Epithelial cell of prostate (primary cell): ENCODE results near the gene C9.
A peak's percentile ranks its signal among the peaks of the same experiment; 100 is the strongest.

Source experiments
- DNase-seq: peaks from one replicate; pipeline ENCODE4 v3.0.0-alpha.2; 2011; ENCODE audit warnings: low read depth, low spot score
- H3K27ac ChIP-seq: fragments of 450-650 bp; 2 replicates; pipeline ENCODE4 v1.5.1; 2017; ENCODE audit warnings: mild to moderate bottlenecking

C9 gene

GRCh38 chr5:39376293-39376714, 12.0 kb upstream of the C9 start:
- H3K27ac ChIP-seq = no peak overlapping the region
- DNase-seq = no peak

- no peak overlapping the region for H3K27ac ChIP-seq
- no peak for DNase-seq
Measured at GRCh38 chr5:39373791-39374190, 9.5 kb upstream of the C9 start.

GRCh38 chr5:39371367-39371635, 7.0 kb upstream of the C9 start:
- no peak for DNase-seq
- no peak overlapping the region for H3K27ac ChIP-seq

DNA sequence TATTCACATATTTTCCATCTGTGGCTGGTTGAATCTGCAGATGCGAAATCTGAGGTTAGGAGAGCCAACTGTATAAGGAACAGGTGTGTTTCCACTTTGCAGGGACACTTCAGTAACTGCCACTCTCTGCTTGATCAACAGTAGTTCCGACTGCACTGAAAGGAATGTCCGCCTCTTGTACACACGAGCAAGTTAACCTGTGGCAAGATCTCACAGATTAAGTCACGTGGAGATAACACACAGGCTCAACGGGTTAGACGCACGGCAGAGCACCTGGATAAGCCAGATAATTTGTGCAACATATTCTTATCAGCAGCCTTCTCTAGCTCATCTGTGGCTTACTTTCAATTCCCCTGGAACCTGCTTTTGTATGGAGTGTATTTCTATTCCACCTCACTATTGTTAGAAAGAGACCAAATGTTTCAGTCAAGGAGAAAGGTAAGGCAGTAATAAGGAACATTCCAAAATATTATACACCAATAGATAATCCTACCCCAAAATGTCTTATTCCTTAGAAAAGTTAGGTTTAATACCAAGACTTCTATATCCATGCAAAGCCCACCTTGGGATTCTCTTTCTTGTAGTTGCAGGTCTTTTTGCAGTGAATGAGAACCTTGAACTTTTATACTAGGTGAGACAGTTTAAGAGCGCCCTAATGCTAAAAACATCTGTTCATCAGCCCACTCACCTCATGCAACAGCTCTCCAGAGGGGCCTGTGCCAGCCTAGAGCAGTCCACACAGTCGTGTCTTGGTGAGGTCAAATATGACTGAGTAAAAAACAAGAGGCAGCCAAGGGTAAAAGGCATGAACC, 6.5 kb upstream of the C9 start:
- no peak overlapping the region for H3K27ac ChIP-seq
- no peak for DNase-seq

DNA sequence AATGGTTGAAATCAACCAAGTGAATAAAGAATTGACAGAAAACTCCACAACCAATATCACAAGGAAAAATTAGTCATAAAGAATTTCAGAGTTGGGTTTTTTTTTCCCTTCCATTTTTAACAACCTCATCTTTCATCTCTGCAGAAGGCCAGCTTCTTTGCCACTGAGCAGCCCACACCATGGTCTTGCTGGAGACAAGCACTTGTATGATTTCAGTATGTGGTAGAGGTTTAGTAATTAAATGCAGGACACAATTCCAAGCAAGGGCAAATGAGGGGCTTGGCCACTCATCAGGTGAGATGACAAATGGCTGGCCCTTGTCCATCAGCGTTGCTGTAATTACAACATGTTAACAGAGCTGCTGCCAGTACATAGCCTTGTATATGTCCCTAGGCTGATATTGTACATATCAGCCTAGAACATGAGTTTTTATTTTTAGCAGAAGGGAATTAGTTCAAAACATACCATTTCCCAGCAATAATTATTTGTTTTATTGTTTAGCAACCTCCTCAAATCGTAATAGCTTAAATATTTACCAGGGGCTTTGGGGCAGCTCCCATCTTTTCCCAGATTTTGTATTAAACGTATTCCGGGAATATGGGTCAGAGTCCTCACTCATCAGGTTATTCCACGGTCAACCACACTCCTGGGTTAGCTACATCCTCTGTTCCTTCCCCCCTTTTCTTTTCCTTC, 5.0 kb upstream of the C9 start:
- H3K27ac ChIP-seq = no peak overlapping the region
- no peak for DNase-seq

DNA sequence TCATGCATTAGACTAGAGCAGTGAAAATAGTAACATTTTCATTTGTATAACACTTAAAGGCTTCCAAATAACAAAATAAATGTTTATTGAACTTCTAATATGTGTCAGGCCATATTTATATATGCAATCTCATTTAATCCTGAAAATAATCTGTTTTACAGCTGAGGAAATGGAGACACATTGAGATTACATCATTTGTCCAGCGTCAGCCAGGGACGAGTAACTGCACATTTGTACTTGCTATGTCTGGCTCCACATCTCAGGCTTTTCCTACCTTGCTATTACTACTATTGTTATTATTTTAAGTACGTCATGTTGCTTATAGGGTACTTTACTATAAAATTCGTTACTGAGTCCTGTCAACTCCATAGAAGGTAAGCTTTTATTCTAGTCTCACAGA, 3.8 kb upstream of the C9 start:
- H3K27ac ChIP-seq = no peak overlapping the region
- DNase-seq = no peak

- DNase-seq = no peak
- H3K27ac ChIP-seq = no peak overlapping the region
Measured at GRCh38 chr5:39367711-39368110, 3.4 kb upstream of the C9 start.

GRCh38 chr5:39363217-39363616, 1.1 kb downstream of the C9 start:
- no peak overlapping the region for H3K27ac ChIP-seq
- DNase-seq = no peak

DNA sequence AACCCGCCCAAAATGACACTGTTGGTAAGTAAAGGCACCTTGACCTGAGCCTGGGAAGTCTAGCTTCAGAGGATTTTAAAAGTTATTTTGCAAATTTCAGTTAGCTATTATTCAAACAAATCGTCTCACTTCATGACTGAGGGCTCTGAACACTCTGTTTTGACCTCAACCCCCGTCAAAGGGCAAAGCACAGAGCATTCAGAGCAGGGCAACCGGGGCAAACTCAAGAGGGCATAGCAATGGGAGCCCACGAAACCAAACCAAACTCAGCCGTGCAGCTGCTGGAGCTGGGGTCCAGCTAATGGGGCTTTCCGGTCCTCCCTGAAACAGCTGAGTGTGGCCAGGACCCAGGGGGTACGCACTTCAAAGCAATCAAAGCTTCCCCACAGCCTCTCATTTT, 1.6 kb downstream of the C9 start:
- H3K27ac ChIP-seq = no peak overlapping the region
- DNase-seq = no peak

- no peak for DNase-seq
- peak overlapping the region; percentile 94 for H3K27ac ChIP-seq
Measured at GRCh38 chr5:39361306-39361705, 3.0 kb downstream of the C9 start.

GRCh38 chr5:39360471-39361111, 3.7 kb downstream of the C9 start:
- peak overlapping the region; percentile 94 for H3K27ac ChIP-seq
- DNase-seq = peak; percentile 67

DNA sequence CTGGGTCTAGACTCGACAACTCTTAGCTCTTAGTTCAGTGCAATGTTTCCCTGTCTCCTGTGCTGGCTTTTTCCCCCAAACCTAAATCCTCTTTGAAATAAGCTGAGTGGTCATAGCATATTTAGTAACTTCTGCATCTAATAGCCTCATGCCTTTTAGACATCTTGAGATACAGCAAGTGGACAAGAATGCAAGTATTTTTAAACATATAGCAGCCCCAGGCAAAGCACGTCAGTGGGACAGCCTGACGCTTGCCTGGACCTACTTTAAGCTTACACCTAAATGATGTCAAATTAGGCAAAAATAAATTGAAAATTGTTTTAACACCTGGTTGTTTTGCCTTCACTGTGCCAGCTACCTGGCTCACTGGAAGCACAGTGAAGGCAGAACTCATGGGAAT, 8.0 kb downstream of the C9 start:
- no peak for DNase-seq
- H3K27ac ChIP-seq = no peak overlapping the region

GRCh38 chr5:39355324-39355723, 9.0 kb downstream of the C9 start:
- H3K27ac ChIP-seq = no peak overlapping the region
- no peak for DNase-seq

GRCh38 chr5:39353717-39354399, 10.4 kb downstream of the C9 start:
- no peak for DNase-seq
- H3K27ac ChIP-seq = peak overlapping the region; percentile 12

DNA sequence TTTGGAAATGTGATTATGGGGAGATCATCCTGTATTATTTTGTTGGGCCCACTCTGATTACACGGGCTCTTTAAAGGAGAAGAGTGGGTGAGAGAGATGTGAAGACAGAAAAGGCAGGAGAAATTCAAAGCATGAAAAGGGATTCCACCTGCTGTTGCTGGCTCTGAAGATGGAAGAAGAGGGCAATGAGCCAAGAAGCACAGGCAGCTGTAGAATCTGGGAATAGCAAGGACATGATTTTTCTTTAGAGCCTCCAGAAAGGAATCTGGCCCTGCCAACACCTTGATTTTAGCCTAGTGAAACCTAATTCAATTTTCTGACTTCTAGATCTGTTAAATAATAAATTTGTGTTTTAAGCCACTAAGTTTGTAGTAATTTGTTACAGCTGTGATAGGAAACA, 11.3 kb downstream of the C9 start:
- H3K27ac ChIP-seq = no peak overlapping the region
- no peak for DNase-seq

GRCh38 chr5:39352170-39352569, 12.1 kb downstream of the C9 start:
- no peak overlapping the region for H3K27ac ChIP-seq
- DNase-seq = no peak

- no peak for DNase-seq
- no peak overlapping the region for H3K27ac ChIP-seq
Measured at GRCh38 chr5:39349484-39349883, 14.8 kb downstream of the C9 start.

- DNase-seq = no peak
- H3K27ac ChIP-seq = no peak overlapping the region
Measured at GRCh38 chr5:39342460-39342859, 21.8 kb downstream of the C9 start.

GRCh38 chr5:39341896-39342295, 22.4 kb downstream of the C9 start:
- no peak overlapping the region for H3K27ac ChIP-seq
- no peak for DNase-seq

GRCh38 chr5:39340506-39340905, 23.8 kb downstream of the C9 start:
- no peak overlapping the region for H3K27ac ChIP-seq
- DNase-seq = no peak

GRCh38 chr5:39337252-39337915, 26.9 kb downstream of the C9 start:
- no peak overlapping the region for H3K27ac ChIP-seq
- DNase-seq = no peak
